GM19043 (cell line): ENCODE measurements around the gene UBE2F.
"Not testable (repeated sequence)": the region's sequence is repeated elsewhere in the genome, so short reads cannot be mapped to it uniquely, and the experiment has no call there.

ENCODE experiments used
- ATAC-seq: cut with Tn5 transposase; IDR thresholded peaks from one replicate; pipeline ENCODE4 v1.9.1; 2021; ENCODE audit warnings: low read depth; ENCODE audit not compliant: unreplicated experiment

The UBE2F gene

GRCh38 chr2:238013806-238014205 lies 47.0 kb downstream of the UBE2F start:
- ATAC-seq, result no peak

- no peak for ATAC-seq
Measured at GRCh38 chr2:238015705-238016104, 48.9 kb downstream of the UBE2F start.

GRCh38 chr2:238016526-238016925 lies 49.7 kb downstream of the UBE2F start:
- ATAC-seq, result no peak

DNA sequence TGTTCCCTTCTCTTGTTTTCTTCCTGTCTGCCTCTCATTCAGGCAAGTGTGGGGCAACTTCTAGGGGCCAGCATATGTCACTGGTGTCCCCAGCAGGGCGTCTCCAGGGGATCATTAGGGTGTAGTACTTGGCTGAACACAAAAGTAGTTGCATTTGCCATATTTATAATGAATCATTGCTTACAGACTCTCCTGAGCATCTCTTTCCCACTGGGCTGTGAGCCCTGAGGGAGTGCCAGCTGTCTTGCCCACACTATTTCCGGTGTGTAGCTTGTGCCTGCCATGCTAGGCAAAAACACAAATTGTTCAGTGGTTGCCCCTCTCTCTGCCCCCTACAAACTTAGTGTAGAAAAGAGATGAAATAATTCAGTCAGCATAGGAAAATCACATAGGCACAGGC lies 53.1 kb downstream of the UBE2F start:
- ATAC-seq, result no peak

GRCh38 chr2:238020816-238021215 lies 54.0 kb downstream of the UBE2F start:
- ATAC-seq, result no peak

DNA sequence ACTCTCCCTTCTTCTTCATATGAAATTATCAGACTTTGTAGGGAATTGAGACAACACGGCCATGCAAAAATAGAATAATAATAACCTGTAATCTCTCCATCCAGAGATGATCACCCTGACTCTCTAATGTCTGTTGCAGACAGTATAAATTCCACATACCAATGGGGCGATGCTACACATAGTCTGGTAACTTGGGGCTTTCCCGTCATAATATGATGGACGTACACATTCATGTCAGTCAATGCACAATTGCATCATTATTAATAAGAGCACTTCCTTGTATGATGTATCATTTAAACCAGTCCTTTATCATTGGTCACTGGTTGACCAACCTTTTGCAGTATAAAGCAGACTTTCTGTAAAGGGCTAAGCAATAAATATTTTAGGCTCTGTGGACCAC lies 54.5 kb downstream of the UBE2F start:
- ATAC-seq, result no peak

- ATAC-seq, result no peak
Measured at GRCh38 chr2:238022594-238023157, 55.9 kb downstream of the UBE2F start.

DNA sequence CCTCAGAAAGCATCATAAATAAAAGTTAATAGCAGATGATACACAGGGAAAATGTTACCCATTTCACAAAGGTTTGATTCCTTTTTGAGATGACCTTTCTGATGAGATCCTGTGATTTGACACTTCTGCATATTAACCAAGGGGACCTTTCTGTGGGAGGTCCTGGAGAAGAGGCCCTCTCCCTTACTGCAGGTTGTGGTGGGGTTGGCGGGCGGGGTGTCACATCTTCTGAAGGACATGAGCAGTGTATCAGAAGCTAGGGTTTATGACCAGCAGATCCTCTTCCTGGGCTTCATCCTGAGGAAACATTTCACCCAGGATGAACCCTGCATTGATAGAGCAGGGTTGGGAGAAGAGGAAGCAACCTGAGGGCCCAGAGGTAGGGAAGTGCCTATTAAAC lies 56.8 kb downstream of the UBE2F start:
- ATAC-seq, result no peak

GRCh38 chr2:238024986-238025385 lies 58.2 kb downstream of the UBE2F start:
- no peak for ATAC-seq

DNA sequence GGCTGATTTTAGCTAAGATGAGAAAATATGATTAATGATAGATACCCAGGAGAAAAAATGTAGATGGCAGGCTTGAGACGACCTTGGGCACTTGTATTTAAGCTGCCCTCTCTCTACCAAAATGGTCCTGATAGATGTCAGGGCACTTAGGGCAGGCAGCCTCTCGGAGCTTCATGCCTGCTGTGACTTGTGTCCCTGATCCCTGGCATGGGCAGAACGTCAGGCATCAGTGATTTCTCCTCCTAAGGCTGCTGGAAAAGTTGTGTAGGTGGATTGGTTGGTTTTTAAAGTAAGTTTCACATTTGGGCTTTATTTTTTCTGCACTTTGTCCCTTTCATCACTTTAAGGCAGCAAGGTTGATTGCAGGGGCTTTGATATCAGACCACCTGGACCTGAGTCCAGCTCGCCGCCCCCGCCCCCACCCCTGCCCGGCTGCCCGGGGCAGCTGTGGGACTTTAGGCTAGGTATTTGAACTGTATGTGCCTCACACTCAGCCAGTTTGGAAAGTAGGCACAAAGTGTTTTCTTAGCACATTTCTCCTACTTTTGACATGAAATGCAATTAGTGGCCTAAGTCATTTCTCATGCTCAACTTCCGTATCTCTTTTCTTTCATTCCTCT lies 59.0 kb downstream of the UBE2F start:
- ATAC-seq, result no peak

GRCh38 chr2:238027058-238027457 lies 60.2 kb downstream of the UBE2F start:
- no peak for ATAC-seq

DNA sequence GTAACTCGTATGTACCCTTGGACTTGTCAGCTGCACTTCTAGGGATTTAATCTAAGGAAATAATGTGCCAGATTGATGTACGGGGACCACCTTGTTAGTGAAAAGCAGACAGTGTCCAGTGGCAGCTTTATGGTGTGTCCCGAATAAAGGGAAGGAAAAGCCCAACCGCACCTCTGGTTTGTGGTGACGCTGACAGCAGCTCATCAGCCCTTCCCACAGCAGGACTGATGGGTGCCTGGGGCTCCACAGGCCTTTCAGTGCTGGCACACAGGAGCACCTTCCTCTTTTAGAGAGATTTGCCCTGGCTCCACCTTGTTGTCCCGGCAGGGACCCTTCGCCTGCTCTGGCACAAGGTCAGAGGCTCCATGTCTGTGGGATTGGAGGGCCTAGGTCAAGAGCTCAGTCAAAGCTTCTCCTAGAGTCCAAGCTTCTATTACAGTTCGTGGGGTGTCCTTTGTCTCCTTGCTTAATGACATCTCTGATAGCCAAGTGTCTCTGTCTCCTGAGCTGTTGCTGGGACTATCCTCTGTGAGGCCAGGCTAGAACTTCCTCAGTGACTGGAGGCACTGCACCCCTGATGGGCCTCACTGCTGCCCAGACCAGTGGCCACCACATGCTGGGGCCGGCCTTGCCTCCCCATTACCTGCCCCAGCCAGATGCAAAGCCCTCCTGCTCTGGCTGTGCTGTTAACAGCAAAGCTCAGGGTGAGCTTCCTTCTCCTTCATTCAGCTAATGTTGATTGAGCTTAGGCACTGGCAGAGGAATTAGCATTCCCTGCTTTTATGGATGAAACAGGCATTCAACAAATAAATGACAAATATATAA lies 61.0 kb downstream of the UBE2F start:
- ATAC-seq, result no peak

GRCh38 chr2:238029853-238030252 lies 63.0 kb downstream of the UBE2F start:
- no peak for ATAC-seq

DNA sequence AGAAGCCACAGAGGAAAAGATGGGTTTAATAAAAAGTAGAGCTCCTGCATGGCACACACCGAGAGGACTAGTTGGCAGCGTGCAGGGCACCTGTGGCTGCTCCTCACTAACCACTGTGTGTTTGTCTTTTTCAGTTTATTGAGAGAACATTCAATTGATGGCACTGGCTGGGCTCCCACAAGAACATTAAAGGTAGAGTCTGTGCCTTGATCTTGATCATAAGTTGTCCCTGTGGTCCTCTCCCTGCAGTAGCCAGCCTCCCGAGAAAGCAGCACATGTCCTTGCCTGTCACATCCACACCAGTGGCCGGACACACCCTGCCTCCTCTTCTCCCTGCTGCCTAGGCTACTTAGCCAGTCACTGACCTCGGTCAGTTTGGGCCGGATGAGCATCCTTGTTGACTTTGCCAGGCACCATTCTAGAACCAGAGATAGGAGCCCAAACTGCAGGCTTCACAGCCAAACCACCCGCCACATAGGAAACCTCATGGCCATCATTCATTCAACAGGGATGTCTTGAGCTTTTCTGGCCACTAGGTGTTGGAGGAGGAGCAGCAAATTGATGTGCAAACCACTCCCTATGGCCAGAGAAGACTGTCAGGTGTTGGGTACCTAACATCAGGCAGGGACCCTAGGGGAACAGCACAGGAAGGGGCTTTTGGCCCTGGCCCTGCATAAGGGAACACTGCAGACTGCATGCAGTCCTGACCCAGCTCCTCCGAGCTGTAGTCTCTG lies 63.8 kb downstream of the UBE2F start:
- ATAC-seq, result no peak

DNA sequence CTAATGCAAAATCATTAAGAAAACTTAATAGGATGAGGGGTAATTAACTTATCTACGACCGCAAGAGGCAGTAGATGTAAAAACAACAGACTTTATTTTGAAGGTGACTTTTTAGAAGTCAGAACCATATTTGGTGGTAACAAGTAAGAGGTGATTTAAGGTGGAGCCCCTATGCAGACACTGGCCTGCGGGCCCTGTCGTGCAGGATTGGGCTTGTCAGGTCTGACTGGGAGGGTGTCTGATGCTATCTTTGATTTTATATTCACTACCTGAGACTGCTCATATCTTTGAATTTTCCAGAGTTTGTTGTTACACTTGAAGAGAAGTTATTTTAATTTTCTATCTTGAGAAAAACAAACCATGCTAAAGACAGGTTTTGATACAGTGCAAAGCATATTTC lies 64.9 kb downstream of the UBE2F start:
- ATAC-seq, result no peak

DNA sequence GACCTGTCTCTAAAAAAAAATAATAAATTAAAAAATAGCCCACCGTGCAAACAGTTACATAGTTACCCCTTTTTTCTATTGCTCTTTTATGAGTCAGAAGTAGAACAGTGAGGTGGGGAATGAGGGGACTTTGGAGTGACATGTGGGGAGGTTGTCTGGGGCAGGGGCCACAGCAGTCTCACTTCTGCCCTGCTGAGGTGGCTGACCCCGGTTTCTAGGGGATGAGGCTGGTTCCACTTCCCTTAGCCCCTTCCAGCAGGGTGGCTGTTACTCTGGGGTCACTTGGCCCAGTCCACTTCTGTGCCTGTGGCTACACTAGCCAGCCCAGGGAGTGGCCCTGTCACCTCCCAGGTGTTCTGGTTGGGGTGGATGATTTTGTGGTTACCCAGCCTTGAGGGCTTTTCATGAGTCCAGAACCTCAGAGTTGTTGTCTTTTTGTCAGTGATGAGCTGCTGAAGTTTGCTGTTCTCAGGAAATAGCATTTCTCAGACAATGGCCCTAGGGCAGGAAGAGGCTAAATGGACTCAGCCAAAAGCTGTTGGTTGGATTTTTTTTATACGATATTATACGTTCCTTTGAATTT lies 66.0 kb downstream of the UBE2F start:
- ATAC-seq, result no peak

DNA sequence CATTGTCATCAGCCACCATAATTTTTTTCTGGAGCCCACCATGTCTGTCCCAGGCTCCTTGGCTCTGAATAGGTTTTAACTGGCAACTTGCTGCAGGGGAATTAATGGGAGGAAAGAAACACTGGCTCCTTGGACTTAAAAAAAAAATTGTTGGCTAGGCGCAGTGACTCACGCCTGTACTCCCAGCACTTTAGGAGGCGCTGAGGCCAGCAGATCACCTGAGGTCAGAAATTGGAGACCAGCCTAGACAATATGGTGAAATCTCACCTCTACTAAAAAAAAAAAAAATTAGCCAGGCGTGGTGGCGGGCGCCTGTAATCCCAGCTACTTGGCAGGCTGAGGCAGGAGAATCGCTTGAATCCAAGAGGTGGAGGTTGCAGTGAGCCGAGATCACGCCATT lies 67.2 kb downstream of the UBE2F start:
- ATAC-seq, result not testable (repeated sequence)

DNA sequence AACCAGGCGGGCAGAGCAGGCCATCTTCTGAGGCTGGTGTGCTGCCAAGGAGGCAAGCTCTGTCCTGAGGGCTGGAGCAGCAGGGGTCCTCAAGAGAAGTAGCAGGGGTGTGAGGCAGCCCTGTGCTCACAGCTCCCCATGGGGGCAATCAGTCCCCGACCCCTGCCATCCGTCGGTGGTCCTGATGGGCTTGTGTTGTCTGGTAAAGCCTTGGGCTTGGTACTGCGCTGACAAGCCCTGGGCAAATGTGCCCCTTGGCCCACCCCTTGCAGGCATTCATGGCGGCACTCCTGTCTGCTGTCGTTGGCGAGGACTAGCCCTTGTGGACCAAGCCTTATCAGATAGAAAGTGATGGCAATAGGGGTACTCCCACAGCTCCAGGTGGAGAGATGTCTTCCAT lies 71.4 kb downstream of the UBE2F start:
- ATAC-seq, result no peak

DNA sequence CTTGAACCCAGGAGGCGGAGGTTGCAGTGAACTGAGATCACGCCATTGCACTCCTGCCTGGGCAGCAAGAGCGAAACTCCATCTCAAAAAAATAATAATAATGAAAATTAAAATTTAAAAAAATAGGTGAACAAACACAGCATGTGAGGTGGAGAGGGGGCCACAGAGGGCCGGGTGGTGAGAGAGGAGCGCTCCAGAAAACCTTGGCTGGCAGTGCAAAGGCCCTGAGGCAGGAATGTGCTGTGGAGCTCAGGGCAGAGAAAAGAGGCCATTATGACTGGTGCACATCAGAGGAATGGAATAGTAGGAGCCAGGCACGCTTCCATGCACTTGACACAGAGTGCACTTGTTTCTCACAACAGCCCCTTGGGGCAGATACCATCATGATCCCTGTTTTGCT lies 72.3 kb downstream of the UBE2F start:
- no peak for ATAC-seq

DNA sequence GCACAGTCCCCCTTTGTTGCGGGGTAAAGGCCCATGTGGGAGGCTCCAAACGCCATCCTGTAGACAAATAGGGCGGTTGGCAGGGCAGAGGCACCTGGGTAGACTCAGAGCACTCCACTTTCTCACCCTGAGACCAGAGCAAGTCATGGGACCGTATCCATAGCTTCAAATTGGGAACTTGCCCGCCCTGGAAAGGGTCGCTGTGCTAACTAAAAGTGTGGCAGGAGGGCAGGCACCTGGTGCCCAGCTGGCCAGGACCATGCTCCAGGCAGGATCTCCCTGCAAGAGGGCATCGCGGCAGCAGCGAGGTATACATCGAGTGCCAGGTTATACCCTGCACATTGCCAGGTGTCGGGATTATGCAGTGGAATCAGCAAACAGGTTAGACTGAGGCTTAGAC lies 73.2 kb downstream of the UBE2F start:
- ATAC-seq, result no peak

- no peak for ATAC-seq
Measured at GRCh38 chr2:238040918-238041317, 74.1 kb downstream of the UBE2F start.
